Measurements from ENCODE around the gene KCNN4. TPM values are rescaled to one million over a fixed set of nuclear protein-coding genes. Genes with fewer than 3 reads are reported as not detected.

Gene KCNN4
- total RNA-seq, 5 donors from 2014 or later (not counting 1 experiment from before 2014, with no cell fraction given), result 21.9 to 90.1 (median 37.6) TPM

GRCh38 chr19:43773725-43774102 is 7.1 kb downstream of the KCNN4 start:
- no peak overlapping the region for H3K27ac ChIP-seq (ENCODE audit: low read length)
- peaks cover 4 to 46% of the 10 kb centered on the region in 2 donors for H3K36me3 ChIP-seq (ENCODE audit: control insufficient read depth in 2 of 2, extremely low read depth in 1 of 2, insufficient read depth in 1 of 2, low read length in 1 of 2)
- WGBS (ENCODE audit: insufficient coverage), result 95% methylated on average over 5 of the region's 5 CpGs
- CTCF ChIA-PET, result no interaction called here
- ATAC-seq (replicated peaks in 1 of 4), result no peak
- peaks cover 29% of the 10 kb centered on the region for H3K36me3 Mint-ChIP-seq
- no peaks in the 10 kb centered on the region for H3K27me3 Mint-ChIP-seq
- no peak for DNase-seq
- POLR2A ChIA-PET, result no interaction called here
- H3K4me1 ChIP-seq (ENCODE audit: control insufficient read depth in 1 of 2, extremely low read depth in 1 of 2, insufficient read depth in 2 of 2, low read length in 2 of 2), result peaks cover 21 to 33% of the 10 kb centered on the region in 2 experiments
- H3K9me3 ChIP-seq, result no peaks in the 10 kb centered on the region
- no peak overlapping the region for H3K4me3 ChIP-seq (ENCODE audit: control insufficient read depth in 1 of 2, extremely low read depth in 1 of 2, low read length in 1 of 2)
- H3K4me3 Mint-ChIP-seq, result no peak overlapping the region
- H3K4me1 Mint-ChIP-seq, result peaks cover 28 to 41% (median 36%) of the 10 kb centered on the region in 3 donors
- no peak overlapping the region for H3K27ac Mint-ChIP-seq
- H3K27me3 ChIP-seq (replicated peaks in 1 of 2; ENCODE audit: control insufficient read depth in 2 of 2, extremely low read depth in 1 of 2, insufficient read depth in 2 of 2, low read length in 1 of 2), result no peaks in the 10 kb centered on the region
- H3K9me3 Mint-ChIP-seq, result no peaks in the 10 kb centered on the region

- Histone ChIP-seq H3K4me1 (ENCODE audit: control insufficient read depth in 1 of 2, extremely low read depth in 1 of 2, insufficient read depth in 2 of 2, low read length in 2 of 2) (peaks cover 7 to 34% of the 10 kb centered on the region in 2 experiments), H3K36me3 (ENCODE audit: control insufficient read depth in 2 of 2, extremely low read depth in 1 of 2, insufficient read depth in 1 of 2, low read length in 1 of 2) (peaks cover 8 to 53% of the 10 kb centered on the region in 2 donors), H3K27me3 (replicated peaks in 1 of 2; ENCODE audit: control insufficient read depth in 2 of 2, extremely low read depth in 1 of 2, insufficient read depth in 2 of 2, low read length in 1 of 2) (no peaks in the 10 kb centered on the region), H3K9me3 (no peaks in the 10 kb centered on the region), H3K27ac (ENCODE audit: low read length) (no peak overlapping the region), H3K4me3 (ENCODE audit: control insufficient read depth in 1 of 2, extremely low read depth in 1 of 2, low read length in 1 of 2) (no peak overlapping the region)
- H3K4me1 Mint-ChIP-seq, result peaks cover 26 to 35% (median 28%) of the 10 kb centered on the region in 3 donors
- no peak overlapping the region for H3K4me3 Mint-ChIP-seq
- no peaks in the 10 kb centered on the region for H3K9me3 Mint-ChIP-seq
- H3K27me3 Mint-ChIP-seq, result no peaks in the 10 kb centered on the region
- no peak overlapping the region for H3K27ac Mint-ChIP-seq
- POLR2A ChIA-PET, result no interaction called here
- DNase-seq (no peak), ATAC-seq (replicated peaks in 1 of 4) (no peak)
- CTCF ChIA-PET, result no interaction called here
- 95% methylated on average over 14 of the region's 14 CpGs for WGBS (ENCODE audit: insufficient coverage)
- H3K36me3 Mint-ChIP-seq, result peaks cover 25% of the 10 kb centered on the region
Observed at GRCh38 chr19:43769256-43769655, 11.5 kb downstream of the KCNN4 start.

- no peak overlapping the region for H3K4me3 ChIP-seq (ENCODE audit: control insufficient read depth in 1 of 2, extremely low read depth in 1 of 2, low read length in 1 of 2)
- no peak for ATAC-seq (replicated peaks in 1 of 4)
- 93% methylated on average over 8 of the region's 15 CpGs for WGBS (ENCODE audit: insufficient coverage)
- peaks cover 7 to 42% of the 10 kb centered on the region in 2 experiments for H3K4me1 ChIP-seq (ENCODE audit: control insufficient read depth in 1 of 2, extremely low read depth in 1 of 2, insufficient read depth in 2 of 2, low read length in 2 of 2)
- H3K9me3 ChIP-seq, result no peaks in the 10 kb centered on the region
- H3K27me3 ChIP-seq (replicated peaks in 1 of 2; ENCODE audit: control insufficient read depth in 2 of 2, extremely low read depth in 1 of 2, insufficient read depth in 2 of 2, low read length in 1 of 2), result no peaks in the 10 kb centered on the region
- Mint-ChIP-seq H3K27me3 (no peaks in the 10 kb centered on the region), H3K4me1 (peaks cover 29 to 41% (median 30%) of the 10 kb centered on the region in 3 donors), H3K9me3 (no peaks in the 10 kb centered on the region), H3K36me3 (peaks cover 21% of the 10 kb centered on the region), H3K27ac (peak overlapping the region; percentile 57 to 91), H3K4me3 (no peak overlapping the region)
- H3K36me3 ChIP-seq (ENCODE audit: control insufficient read depth in 2 of 2, extremely low read depth in 1 of 2, insufficient read depth in 1 of 2, low read length in 1 of 2), result peaks cover 8 to 46% of the 10 kb centered on the region in 2 donors
- ChIA-PET POLR2A (interaction anchor here in 1 of 2 donors (1.0 kb wide), 1 partner anchor 14 kb away, joined by 3 read pairs; no protein-coding TSS in a partner anchor), CTCF (interaction anchor here in 1 of 2 donors (2.1 kb wide), 1 partner anchor 100 kb away, joined by 8 read pairs; no protein-coding TSS in a partner anchor)
- DNase-seq, result no peak
- no peak overlapping the region for H3K27ac ChIP-seq (ENCODE audit: low read length)
Observed at GRCh38 chr19:43768273-43769050, 12.3 kb downstream of the KCNN4 start.

- Mint-ChIP-seq H3K36me3 (peaks cover 15% of the 10 kb centered on the region), H3K27ac (peak overlapping the region; percentile 90 to 91), H3K4me3 (no peak overlapping the region), H3K27me3 (no peaks in the 10 kb centered on the region), H3K4me1 (peaks cover 30 to 46% (median 36%) of the 10 kb centered on the region in 3 donors), H3K9me3 (no peaks in the 10 kb centered on the region)
- H3K27ac ChIP-seq (ENCODE audit: low read length), result peak overlapping the region; percentile 83
- H3K27me3 ChIP-seq (replicated peaks in 1 of 2; ENCODE audit: control insufficient read depth in 2 of 2, extremely low read depth in 1 of 2, insufficient read depth in 2 of 2, low read length in 1 of 2), result no peaks in the 10 kb centered on the region
- H3K4me3 ChIP-seq (ENCODE audit: control insufficient read depth in 1 of 2, extremely low read depth in 1 of 2, low read length in 1 of 2), result no peak overlapping the region
- CTCF ChIA-PET, result interaction anchor here in 1 of 2 donors (2.1 kb wide), 1 partner anchor 99 kb away, joined by 8 read pairs; no protein-coding TSS in a partner anchor
- H3K4me1 ChIP-seq (ENCODE audit: control insufficient read depth in 1 of 2, extremely low read depth in 1 of 2, insufficient read depth in 2 of 2, low read length in 2 of 2), result peaks cover 7 to 47% of the 10 kb centered on the region in 2 experiments
- DNase-seq (no peak), ATAC-seq (replicated peaks in 1 of 4) (no peak)
- no peaks in the 10 kb centered on the region for H3K9me3 ChIP-seq
- POLR2A ChIA-PET, result interaction anchor here in 1 of 2 donors (1.0 kb wide), 1 partner anchor 13 kb away, joined by 3 read pairs; no protein-coding TSS in a partner anchor
- peaks cover 8 to 40% of the 10 kb centered on the region in 2 donors for H3K36me3 ChIP-seq (ENCODE audit: control insufficient read depth in 2 of 2, extremely low read depth in 1 of 2, insufficient read depth in 1 of 2, low read length in 1 of 2)
- WGBS (ENCODE audit: insufficient coverage), result 56% methylated on average over 1 of the region's 1 CpG
Observed at GRCh38 chr19:43767818-43768217, 13.0 kb downstream of the KCNN4 start.

- ATAC-seq (replicated peaks in 1 of 4), result no peak
- H3K9me3 Mint-ChIP-seq, result no peaks in the 10 kb centered on the region
- no peak for DNase-seq
- Histone ChIP-seq H3K27ac (ENCODE audit: low read length) (peak overlapping the region; percentile 83), H3K9me3 (no peaks in the 10 kb centered on the region), H3K4me3 (ENCODE audit: control insufficient read depth in 1 of 2, extremely low read depth in 1 of 2, low read length in 1 of 2) (no peak overlapping the region), H3K27me3 (replicated peaks in 1 of 2; ENCODE audit: control insufficient read depth in 2 of 2, extremely low read depth in 1 of 2, insufficient read depth in 2 of 2, low read length in 1 of 2) (no peaks in the 10 kb centered on the region), H3K4me1 (ENCODE audit: control insufficient read depth in 1 of 2, extremely low read depth in 1 of 2, insufficient read depth in 2 of 2, low read length in 2 of 2) (peaks cover 7 to 47% of the 10 kb centered on the region in 2 experiments), H3K36me3 (ENCODE audit: control insufficient read depth in 2 of 2, extremely low read depth in 1 of 2, insufficient read depth in 1 of 2, low read length in 1 of 2) (peaks cover 8 to 40% of the 10 kb centered on the region in 2 donors)
- H3K27ac Mint-ChIP-seq, result peak overlapping the region; percentile 90 to 91
- ChIA-PET CTCF (interaction anchor here in 1 of 2 donors (2.1 kb wide), 1 partner anchor 99 kb away, joined by 8 read pairs; no protein-coding TSS in a partner anchor), POLR2A (interaction anchor here in 1 of 2 donors (1.0 kb wide), 1 partner anchor 13 kb away, joined by 3 read pairs; no protein-coding TSS in a partner anchor)
- 93% methylated on average over 3 of the region's 7 CpGs for WGBS (ENCODE audit: insufficient coverage)
- H3K27me3 Mint-ChIP-seq, result no peaks in the 10 kb centered on the region
- H3K4me3 Mint-ChIP-seq, result no peak overlapping the region
- peaks cover 14% of the 10 kb centered on the region for H3K36me3 Mint-ChIP-seq
- peaks cover 30 to 50% (median 41%) of the 10 kb centered on the region in 3 donors for H3K4me1 Mint-ChIP-seq
Observed at GRCh38 chr19:43767316-43767715, 13.5 kb downstream of the KCNN4 start.

- Mint-ChIP-seq H3K27ac (peak overlapping the region; percentile 90 to 91), H3K36me3 (peaks cover 14% of the 10 kb centered on the region), H3K4me1 (peaks cover 30 to 50% (median 48%) of the 10 kb centered on the region in 3 donors), H3K4me3 (peak overlapping the region in 1 of 3 donors; percentile 57), H3K9me3 (no peaks in the 10 kb centered on the region), H3K27me3 (no peaks in the 10 kb centered on the region)
- WGBS (ENCODE audit: insufficient coverage), result 100% methylated on average over 1 of the region's 4 CpGs
- DNase-seq (no peak), ATAC-seq (replicated peaks in 1 of 4) (no peak)
- Histone ChIP-seq H3K36me3 (ENCODE audit: control insufficient read depth in 2 of 2, extremely low read depth in 1 of 2, insufficient read depth in 1 of 2, low read length in 1 of 2) (peaks cover 8 to 35% of the 10 kb centered on the region in 2 donors), H3K27ac (ENCODE audit: low read length) (peak overlapping the region; percentile 83), H3K9me3 (no peaks in the 10 kb centered on the region), H3K4me1 (ENCODE audit: control insufficient read depth in 1 of 2, extremely low read depth in 1 of 2, insufficient read depth in 2 of 2, low read length in 2 of 2) (peaks cover 7 to 47% of the 10 kb centered on the region in 2 experiments), H3K4me3 (ENCODE audit: control insufficient read depth in 1 of 2, extremely low read depth in 1 of 2, low read length in 1 of 2) (no peak overlapping the region), H3K27me3 (replicated peaks in 1 of 2; ENCODE audit: control insufficient read depth in 2 of 2, extremely low read depth in 1 of 2, insufficient read depth in 2 of 2, low read length in 1 of 2) (no peaks in the 10 kb centered on the region)
- CTCF ChIA-PET, result interaction anchor here in 1 of 2 donors (0.5 kb wide), 1 partner anchor 11 kb away, joined by 3 read pairs; no protein-coding TSS in a partner anchor
- POLR2A ChIA-PET, result no interaction called here
Observed at GRCh38 chr19:43766755-43767043, 14.1 kb downstream of the KCNN4 start.
